ENCODE results near the gene STRADA.

- TF ChIP-seq EZH2 (IDR thresholded peaks at IDR 0.05; ENCODE audit: low read length, missing control alignments) (no peak), CTCF (conservative IDR thresholded peaks at IDR 0.05 in 1 of 2, IDR thresholded peaks at IDR 0.05 in 1 of 2; ENCODE audit: low read depth in 1 of 2, low read length in 2 of 2) (no peak)
Measured at GRCh38 chr17:63704836-63705235, 36.8 kb downstream of the STRADA start.

Data from fibroblast of lung (primary cell).